ENCODE measurements around the gene ARHGAP19.

DNA sequence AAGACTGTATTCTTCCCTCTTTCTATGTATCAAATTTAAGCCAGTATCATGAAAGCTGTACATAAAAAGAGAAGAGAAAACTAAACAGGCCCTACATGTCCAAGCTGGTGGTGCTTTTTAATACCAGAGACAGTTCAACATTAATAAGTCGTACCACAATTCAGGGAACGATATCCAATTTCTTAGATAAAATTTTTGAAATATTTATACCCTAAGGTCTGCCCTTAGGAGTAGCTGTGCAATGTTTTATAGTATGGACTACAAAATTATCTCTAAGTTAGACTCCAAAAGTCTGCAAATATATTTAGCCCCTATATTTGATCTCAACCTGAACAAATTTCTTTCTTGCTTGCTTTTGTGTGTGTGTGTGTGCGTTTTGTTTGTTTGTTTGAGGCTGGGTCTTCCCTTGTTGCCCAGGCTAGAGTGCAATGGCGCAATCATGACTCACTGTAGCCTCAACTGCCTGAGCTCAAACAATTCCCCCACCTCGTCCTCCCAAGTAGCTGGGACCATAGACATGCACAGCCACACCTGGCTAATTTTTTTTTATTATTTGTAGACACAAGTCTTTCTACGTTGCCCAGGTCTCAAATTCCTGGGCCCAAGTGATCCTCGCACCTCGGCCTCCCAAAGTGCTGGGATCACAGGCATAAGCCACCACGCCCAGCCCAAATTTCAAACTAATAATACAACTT lies 13.2 kb downstream of the ARHGAP19 start:
- TF ChIP-seq, protein P1, sequence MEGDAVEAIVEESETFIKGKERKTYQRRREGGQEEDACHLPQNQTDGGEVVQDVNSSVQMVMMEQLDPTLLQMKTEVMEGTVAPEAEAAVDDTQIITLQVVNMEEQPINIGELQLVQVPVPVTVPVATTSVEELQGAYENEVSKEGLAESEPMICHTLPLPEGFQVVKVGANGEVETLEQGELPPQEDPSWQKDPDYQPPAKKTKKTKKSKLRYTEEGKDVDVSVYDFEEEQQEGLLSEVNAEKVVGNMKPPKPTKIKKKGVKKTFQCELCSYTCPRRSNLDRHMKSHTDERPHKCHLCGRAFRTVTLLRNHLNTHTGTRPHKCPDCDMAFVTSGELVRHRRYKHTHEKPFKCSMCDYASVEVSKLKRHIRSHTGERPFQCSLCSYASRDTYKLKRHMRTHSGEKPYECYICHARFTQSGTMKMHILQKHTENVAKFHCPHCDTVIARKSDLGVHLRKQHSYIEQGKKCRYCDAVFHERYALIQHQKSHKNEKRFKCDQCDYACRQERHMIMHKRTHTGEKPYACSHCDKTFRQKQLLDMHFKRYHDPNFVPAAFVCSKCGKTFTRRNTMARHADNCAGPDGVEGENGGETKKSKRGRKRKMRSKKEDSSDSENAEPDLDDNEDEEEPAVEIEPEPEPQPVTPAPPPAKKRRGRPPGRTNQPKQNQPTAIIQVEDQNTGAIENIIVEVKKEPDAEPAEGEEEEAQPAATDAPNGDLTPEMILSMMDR (IDR thresholded peaks at IDR 0.05), result no peak
- TF ChIP-seq POLR2A (IDR thresholded peaks at IDR 0.05) (no peak), POLR2AphosphoS5 (IDR thresholded peaks at IDR 0.05) (no peak)
